ENCODE data around the gene SDC3. TPM values are rescaled to one million over a fixed set of nuclear protein-coding genes. Genes with fewer than 3 reads are reported as not detected.

The SDC3 gene
- total and polyA plus RNA-seq, 10 of the 15 experiments (the other 5 are each of a cell fraction or from before 2014, with no cell fraction given): under 0.01 to 0.46 (median 0.07) TPM; not detected in 2

GRCh38 chr1:30952098-30952497, 43.5 kb upstream of the SDC3 start:
- TF ChIP-seq RCOR1 (conservative IDR thresholded peaks at IDR 0.05; ENCODE audit: low read depth, low read length): no peak
- no peak for TF ChIP-seq TCF7 (IDR thresholded peaks at IDR 0.05; ENCODE audit: borderline replicate concordance)
- intact Hi-C loops (cut with micrococcal nuclease; ENCODE audit: unreplicated experiment): no loop called here
- no peak for ATAC-seq
- FAIRE-seq: no peak
- Histone ChIP-seq H3K9ac (ENCODE audit: control insufficient read depth, insufficient read depth, low read length) (no peak overlapping the region), H2AFZ (ENCODE audit: control insufficient read depth, low read depth, low read length) (no peak overlapping the region), H3K79me2 (ENCODE audit: control insufficient read depth, insufficient read depth, low read length) (no peaks in the 10 kb centered on the region), H4K20me1 (ENCODE audit: control insufficient read depth, insufficient read depth) (no peaks in the 10 kb centered on the region), H3K27ac (ENCODE audit: control insufficient read depth, insufficient read depth) (no peak overlapping the region), H3K36me3 (ENCODE audit: control insufficient read depth in 2 of 2, insufficient read depth in 2 of 2, low read length in 1 of 2) (peaks cover 16 to 51% of the 10 kb centered on the region in 2 experiments), H3K4me1 (ENCODE audit: control insufficient read depth, insufficient read depth, low read length) (no peaks in the 10 kb centered on the region), H3K9me3 (replicated peaks; ENCODE audit: control insufficient read depth, insufficient read depth, low read length) (no peaks in the 10 kb centered on the region), H3K27me3 (replicated peaks in 1 of 2; ENCODE audit: control insufficient read depth in 2 of 2, insufficient read depth in 2 of 2, low read length in 1 of 2) (no peaks in the 10 kb centered on the region), H3K4me3 (no peak overlapping the region), H3K4me2 (ENCODE audit: control insufficient read depth, insufficient read depth) (no peak overlapping the region)
- in situ Hi-C loops (cut with MboI): no loop called here
- BruUV-seq (replicated peaks): no TSS peak
- SMC1A ChIA-PET (ENCODE audit: uncharacterized antibody, unreplicated experiment): no interaction called here
- RAD21 ChIA-PET (ENCODE audit: unreplicated experiment): no interaction called here
- POLR2A ChIA-PET: interaction anchor here (1.1 kb wide), 1 partner anchor 18 kb away, joined by 3 read pairs; no protein-coding TSS in a partner anchor
- WGBS (ENCODE audit: insufficient coverage, insufficient replicate concordance, low lambda C conversion rate, missing lambda C conversion rate): 59% methylated on average over 5 of the region's 5 CpGs
- DNase-seq (ENCODE audit: low read depth, low spot score): no peak
- CTCF ChIA-PET: interaction anchor here (1.4 kb wide), 1 partner anchor 10 kb away, joined by 3 read pairs; no protein-coding TSS in a partner anchor

DNA sequence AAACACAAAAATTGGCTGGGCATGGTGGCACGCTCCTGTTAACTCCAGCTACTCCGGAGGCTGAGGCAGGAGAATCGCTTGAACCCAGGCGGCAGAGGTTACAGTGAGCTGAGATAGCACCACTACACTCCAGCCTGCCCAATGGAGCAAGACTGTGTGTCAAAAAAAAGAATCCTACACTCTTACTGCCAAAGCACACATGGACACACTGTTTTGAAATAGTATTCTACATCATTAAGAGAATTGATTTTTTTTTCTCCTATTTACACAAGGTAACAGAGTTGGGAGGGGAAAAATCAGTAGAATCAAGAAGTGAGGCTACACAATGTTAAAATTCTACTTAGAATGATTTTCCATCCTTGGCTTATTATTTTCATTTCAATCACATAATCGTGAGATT, 42.1 kb upstream of the SDC3 start:
- Histone ChIP-seq H3K4me1 (ENCODE audit: control insufficient read depth, insufficient read depth, low read length) (no peaks in the 10 kb centered on the region), H3K4me2 (ENCODE audit: control insufficient read depth, insufficient read depth) (no peak overlapping the region), H3K79me2 (ENCODE audit: control insufficient read depth, insufficient read depth, low read length) (no peaks in the 10 kb centered on the region), H3K27ac (ENCODE audit: control insufficient read depth, insufficient read depth) (no peak overlapping the region), H4K20me1 (ENCODE audit: control insufficient read depth, insufficient read depth) (no peaks in the 10 kb centered on the region), H3K9ac (ENCODE audit: control insufficient read depth, insufficient read depth, low read length) (no peak overlapping the region), H2AFZ (ENCODE audit: control insufficient read depth, low read depth, low read length) (no peak overlapping the region), H3K36me3 (ENCODE audit: control insufficient read depth in 2 of 2, insufficient read depth in 2 of 2, low read length in 1 of 2) (peaks cover 16 to 56% of the 10 kb centered on the region in 2 experiments), H3K9me3 (replicated peaks; ENCODE audit: control insufficient read depth, insufficient read depth, low read length) (no peaks in the 10 kb centered on the region), H3K27me3 (replicated peaks in 1 of 2; ENCODE audit: control insufficient read depth in 2 of 2, insufficient read depth in 2 of 2, low read length in 1 of 2) (no peaks in the 10 kb centered on the region), H3K4me3 (no peak overlapping the region)
- WGBS (ENCODE audit: insufficient coverage, insufficient replicate concordance, low lambda C conversion rate, missing lambda C conversion rate): 96% methylated on average over 5 of the region's 5 CpGs
- SMC1A ChIA-PET (ENCODE audit: uncharacterized antibody, unreplicated experiment): interaction anchor here (0.6 to 0.9 kb wide), 2 partner anchors 10 to 383 kb away, joined by 3 to 4 read pairs; no protein-coding TSS in a partner anchor
- RAD21 ChIA-PET (ENCODE audit: unreplicated experiment): no interaction called here
- in situ Hi-C loops (cut with MboI): no loop called here
- BruUV-seq (replicated peaks): no TSS peak
- DNase-seq (ENCODE audit: low read depth, low spot score) (no peak), FAIRE-seq (no peak), ATAC-seq (no peak)
- CTCF ChIA-PET: no interaction called here
- intact Hi-C loops (cut with micrococcal nuclease; ENCODE audit: unreplicated experiment): no loop called here
- POLR2A ChIA-PET: no interaction called here
- TF ChIP-seq CBX5 (IDR thresholded peaks at IDR 0.05; ENCODE audit: low read depth) (no peak), KLF5 (IDR thresholded peaks at IDR 0.05; ENCODE audit: partially characterized antibody) (no peak), TARDBP (IDR thresholded peaks at IDR 0.05; ENCODE audit: borderline replicate concordance) (no peak), KAT2A (conservative IDR thresholded peaks at IDR 0.05; ENCODE audit: control insufficient read depth, low read depth, low read length) (no peak), ASH2L (IDR thresholded peaks at IDR 0.05; ENCODE audit: borderline replicate concordance, low read depth) (no peak), BACH1 (IDR thresholded peaks at IDR 0.05; ENCODE audit: borderline replicate concordance) (no peak), SMAD1 (IDR thresholded peaks at IDR 0.05; ENCODE audit: low read depth, partially characterized antibody) (no peak), POLR2AphosphoS5 (IDR thresholded peaks at IDR 0.05; ENCODE audit: low read length) (no peak), STAT1 (conservative IDR thresholded peaks at IDR 0.05) (no peak), SMAD5 (IDR thresholded peaks at IDR 0.05; ENCODE audit: low read depth) (no peak), ZNF384 (IDR thresholded peaks at IDR 0.05; ENCODE audit: borderline replicate concordance, low read depth, low read length) (no peak), CHD2 (IDR thresholded peaks at IDR 0.05; ENCODE audit: borderline replicate concordance, low read depth, low read length) (no peak), SIX5 (IDR thresholded peaks at IDR 0.05; ENCODE audit: low read depth, low read length, severe bottlenecking) (no peak), PAX5 (IDR thresholded peaks at IDR 0.05; ENCODE audit: borderline replicate concordance, low read depth, low read length) (no peak), ESRRA (IDR thresholded peaks at IDR 0.05; ENCODE audit: low read length) (no peak)
- TF ChIP-seq, protein P1, sequence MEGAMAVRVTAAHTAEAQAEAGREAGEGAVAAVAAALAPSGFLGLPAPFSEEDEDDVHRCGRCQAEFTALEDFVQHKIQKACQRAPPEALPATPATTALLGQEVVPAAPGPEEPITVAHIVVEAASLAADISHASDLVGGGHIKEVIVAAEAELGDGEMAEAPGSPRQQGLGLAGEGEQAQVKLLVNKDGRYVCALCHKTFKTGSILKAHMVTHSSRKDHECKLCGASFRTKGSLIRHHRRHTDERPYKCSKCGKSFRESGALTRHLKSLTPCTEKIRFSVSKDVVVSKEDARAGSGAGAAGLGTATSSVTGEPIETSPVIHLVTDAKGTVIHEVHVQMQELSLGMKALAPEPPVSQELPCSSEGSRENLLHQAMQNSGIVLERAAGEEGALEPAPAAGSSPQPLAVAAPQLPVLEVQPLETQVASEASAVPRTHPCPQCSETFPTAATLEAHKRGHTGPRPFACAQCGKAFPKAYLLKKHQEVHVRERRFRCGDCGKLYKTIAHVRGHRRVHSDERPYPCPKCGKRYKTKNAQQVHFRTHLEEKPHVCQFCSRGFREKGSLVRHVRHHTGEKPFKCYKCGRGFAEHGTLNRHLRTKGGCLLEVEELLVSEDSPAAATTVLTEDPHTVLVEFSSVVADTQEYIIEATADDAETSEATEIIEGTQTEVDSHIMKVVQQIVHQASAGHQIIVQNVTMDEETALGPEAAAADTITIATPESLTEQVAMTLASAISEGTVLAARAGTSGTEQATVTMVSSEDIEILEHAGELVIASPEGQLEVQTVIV (IDR thresholded peaks at IDR 0.05; ENCODE audit: borderline replicate concordance, partially characterized antibody): no peak
